NB4 (cell line): ENCODE results near the gene BAIAP2.

Experiments used
- CTCF ChIP-seq: IDR thresholded peaks from one replicate; pipeline ENCODE4 v1.5.1; 2012; ENCODE audit warnings: low read depth, low read length
- MAX ChIP-seq: IDR thresholded peaks from 2 replicates; pipeline ENCODE4 v1.6.1; 2011; ENCODE audit warnings: low read depth, low read length
- POLR2A ChIP-seq: IDR thresholded peaks from 2 replicates; pipeline ENCODE4 v1.6.1; 2011; ENCODE audit warnings: mild to moderate bottlenecking; ENCODE audit not compliant: insufficient read length; ENCODE audit errors: extremely low read depth

- no peak for TF ChIP-seq CTCF
- TF ChIP-seq POLR2A, result no peak
- TF ChIP-seq MAX, result no peak
These were observed 65.7 kb downstream of the BAIAP2 start for GRCh38 chr17:81100668-81101067.
